ENCODE results near the gene SF3B6.

DNA sequence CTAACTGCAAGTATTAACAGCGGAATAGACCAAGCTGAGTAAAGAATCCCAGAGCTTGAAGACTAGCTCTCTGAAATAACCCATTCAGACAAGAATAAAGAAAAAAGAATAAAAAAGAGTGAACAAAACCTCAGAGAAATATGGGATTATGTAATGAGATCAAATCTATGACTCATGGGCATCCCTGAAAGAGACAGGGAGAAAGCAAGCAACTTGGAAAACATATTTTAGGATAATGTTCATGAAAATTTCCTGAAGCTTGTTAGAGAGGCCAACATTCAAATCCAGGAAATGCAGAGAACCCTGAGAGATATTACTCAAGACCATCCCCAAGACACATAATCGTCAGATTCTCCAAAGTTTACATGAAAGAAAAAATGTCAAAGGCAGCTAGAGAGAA, 29.7 kb upstream of the SF3B6 start:
- TF ChIP-seq EP300 (IDR thresholded peaks at IDR 0.05) (no peak), CTCF (IDR thresholded peaks at IDR 0.05) (no peak)

Measured in ovary (tissue), 3 donors.